Measurements from ENCODE around the gene MYLK2. TPM values are rescaled to one million over a fixed set of nuclear protein-coding genes. Genes with fewer than 3 reads are reported as not detected.

The MYLK2 gene
- total and polyA plus RNA-seq, 7 donors, result 0.16 to 0.81 (median 0.39) TPM; not detected in 4

DNA sequence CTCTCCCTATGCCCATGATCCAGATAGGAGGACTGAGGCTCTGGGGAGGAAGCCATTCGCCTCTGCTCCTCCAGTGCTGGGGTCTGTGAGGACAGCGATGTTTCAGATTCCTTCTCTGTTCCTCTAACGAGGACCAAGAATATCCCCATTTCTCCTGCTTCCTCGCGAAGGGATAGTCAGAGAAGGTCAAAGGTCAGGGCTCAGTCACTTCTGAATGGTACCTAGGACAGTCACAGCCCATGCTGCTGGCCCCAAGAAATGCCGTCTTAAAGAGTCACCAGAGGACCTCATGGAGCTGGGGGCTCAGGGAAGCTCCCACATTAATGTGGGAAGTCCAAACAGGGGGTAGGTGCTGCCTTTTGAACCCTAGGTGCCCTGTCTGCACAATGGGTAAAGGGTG lies 24.1 kb downstream of the MYLK2 start:
- Histone ChIP-seq H3K4me1 (no peaks in the 10 kb centered on the region), H3K27ac (peak overlapping the region in 1 of 4 donors; percentile 23), H3K36me3 (no peaks in the 10 kb centered on the region), H3K27me3 (no peaks in the 10 kb centered on the region), H3K9me3 (no peaks in the 10 kb centered on the region), H3K4me3 (no peak overlapping the region)
- intact Hi-C loops (cut with DNase I), result no loop called here
- WGBS, 2 donors, result 71 to 78% methylated on average over 6 of the region's 6 CpGs
- no peak for DNase-seq
- TF ChIP-seq EP300 (IDR thresholded peaks at IDR 0.05) (no peak), POLR2A (IDR thresholded peaks at IDR 0.05) (no peak), POLR2AphosphoS5 (IDR thresholded peaks at IDR 0.05) (no peak)
- TF ChIP-seq, protein P1, sequence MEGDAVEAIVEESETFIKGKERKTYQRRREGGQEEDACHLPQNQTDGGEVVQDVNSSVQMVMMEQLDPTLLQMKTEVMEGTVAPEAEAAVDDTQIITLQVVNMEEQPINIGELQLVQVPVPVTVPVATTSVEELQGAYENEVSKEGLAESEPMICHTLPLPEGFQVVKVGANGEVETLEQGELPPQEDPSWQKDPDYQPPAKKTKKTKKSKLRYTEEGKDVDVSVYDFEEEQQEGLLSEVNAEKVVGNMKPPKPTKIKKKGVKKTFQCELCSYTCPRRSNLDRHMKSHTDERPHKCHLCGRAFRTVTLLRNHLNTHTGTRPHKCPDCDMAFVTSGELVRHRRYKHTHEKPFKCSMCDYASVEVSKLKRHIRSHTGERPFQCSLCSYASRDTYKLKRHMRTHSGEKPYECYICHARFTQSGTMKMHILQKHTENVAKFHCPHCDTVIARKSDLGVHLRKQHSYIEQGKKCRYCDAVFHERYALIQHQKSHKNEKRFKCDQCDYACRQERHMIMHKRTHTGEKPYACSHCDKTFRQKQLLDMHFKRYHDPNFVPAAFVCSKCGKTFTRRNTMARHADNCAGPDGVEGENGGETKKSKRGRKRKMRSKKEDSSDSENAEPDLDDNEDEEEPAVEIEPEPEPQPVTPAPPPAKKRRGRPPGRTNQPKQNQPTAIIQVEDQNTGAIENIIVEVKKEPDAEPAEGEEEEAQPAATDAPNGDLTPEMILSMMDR (IDR thresholded peaks at IDR 0.05), result no peak

DNA sequence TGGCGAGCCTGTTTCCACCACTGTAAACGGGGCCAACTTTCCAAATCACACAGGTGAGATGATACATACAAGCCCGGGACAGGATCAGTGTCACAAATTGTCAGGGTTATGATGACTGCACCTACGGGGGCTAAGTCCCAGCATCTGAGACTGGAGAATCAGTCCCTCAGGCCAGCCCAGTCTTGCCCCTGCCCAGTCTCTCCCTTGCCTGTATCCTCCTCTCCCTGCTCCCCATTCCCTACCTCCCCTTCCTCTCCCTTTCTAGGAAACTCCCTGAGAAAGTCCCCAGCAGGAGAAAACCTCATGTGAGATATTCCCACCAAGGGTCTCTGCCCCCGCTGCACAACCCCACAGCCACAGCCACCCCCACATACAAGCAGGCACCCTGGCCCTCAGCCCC lies 24.7 kb downstream of the MYLK2 start:
- no peak for DNase-seq
- intact Hi-C loops (cut with DNase I), result no loop called here
- H3K9me3 ChIP-seq, result no peaks in the 10 kb centered on the region
- peak overlapping the region in 1 of 4 donors; percentile 14 for H3K4me3 ChIP-seq
- no peaks in the 10 kb centered on the region for H3K4me1 ChIP-seq
- no peaks in the 10 kb centered on the region for H3K36me3 ChIP-seq
- TF ChIP-seq POLR2AphosphoS5 (IDR thresholded peaks at IDR 0.05) (no peak), EP300 (IDR thresholded peaks at IDR 0.05) (no peak), POLR2A (IDR thresholded peaks at IDR 0.05) (no peak)
- TF ChIP-seq, protein P1 (IDR thresholded peaks at IDR 0.05), result no peak
- H3K27ac ChIP-seq, result no peak overlapping the region
- peaks cover 0 to under 1% (median 0%) of the 10 kb centered on the region in 3 donors for H3K27me3 ChIP-seq
- WGBS, 2 donors, result 78 to 83% methylated on average over 5 of the region's 5 CpGs

DNA sequence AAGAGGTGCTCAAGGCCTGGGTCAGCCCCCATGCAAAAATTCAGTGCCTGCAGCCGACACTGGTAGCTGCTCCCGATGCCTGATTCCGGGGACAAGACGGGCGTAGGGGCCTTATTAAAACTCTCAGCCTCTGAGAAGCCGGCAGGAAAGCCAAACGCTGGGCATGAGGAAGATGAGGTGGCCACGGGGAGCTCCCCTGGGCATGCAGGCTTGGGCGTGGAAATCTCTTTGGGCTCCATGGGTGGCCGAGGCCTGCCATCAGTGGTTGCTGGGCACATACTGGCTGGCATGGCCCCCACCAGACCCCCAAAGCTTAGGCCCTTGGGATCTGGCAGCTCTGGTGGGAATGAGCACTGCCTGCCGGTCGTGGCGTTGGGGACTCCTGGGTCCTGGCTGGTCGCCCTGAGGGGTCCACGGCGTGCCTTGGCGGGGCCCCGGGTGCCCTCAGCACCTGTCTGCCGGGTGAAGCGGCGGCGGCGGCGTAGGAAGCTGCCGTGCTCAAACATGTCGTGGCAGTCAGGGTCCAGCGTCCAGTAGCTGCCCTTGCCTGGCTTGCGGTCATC lies 25.7 kb downstream of the MYLK2 start:
- WGBS, 2 donors, result 90 to 91% methylated on average over 28 of the region's 28 CpGs
- H3K4me1 ChIP-seq, result no peaks in the 10 kb centered on the region
- H3K27me3 ChIP-seq, result peaks cover 4 to 7% (median 5%) of the 10 kb centered on the region in 3 donors
- DNase-seq, result no peak
- no peaks in the 10 kb centered on the region for H3K36me3 ChIP-seq
- H3K27ac ChIP-seq, result peak overlapping the region in 2 of 4 donors; percentile 3 to 46
- intact Hi-C loops (cut with DNase I), result no loop called here
- H3K9me3 ChIP-seq, result no peaks in the 10 kb centered on the region
- TF ChIP-seq POLR2AphosphoS5 (IDR thresholded peaks at IDR 0.05), result no peak
- no peak for TF ChIP-seq EP300 (IDR thresholded peaks at IDR 0.05)
- no peak for TF ChIP-seq POLR2A (IDR thresholded peaks at IDR 0.05)
- TF ChIP-seq, protein P1 (IDR thresholded peaks at IDR 0.05), result no peak
- peak overlapping the region in 1 of 4 donors; percentile 14 for H3K4me3 ChIP-seq

DNA sequence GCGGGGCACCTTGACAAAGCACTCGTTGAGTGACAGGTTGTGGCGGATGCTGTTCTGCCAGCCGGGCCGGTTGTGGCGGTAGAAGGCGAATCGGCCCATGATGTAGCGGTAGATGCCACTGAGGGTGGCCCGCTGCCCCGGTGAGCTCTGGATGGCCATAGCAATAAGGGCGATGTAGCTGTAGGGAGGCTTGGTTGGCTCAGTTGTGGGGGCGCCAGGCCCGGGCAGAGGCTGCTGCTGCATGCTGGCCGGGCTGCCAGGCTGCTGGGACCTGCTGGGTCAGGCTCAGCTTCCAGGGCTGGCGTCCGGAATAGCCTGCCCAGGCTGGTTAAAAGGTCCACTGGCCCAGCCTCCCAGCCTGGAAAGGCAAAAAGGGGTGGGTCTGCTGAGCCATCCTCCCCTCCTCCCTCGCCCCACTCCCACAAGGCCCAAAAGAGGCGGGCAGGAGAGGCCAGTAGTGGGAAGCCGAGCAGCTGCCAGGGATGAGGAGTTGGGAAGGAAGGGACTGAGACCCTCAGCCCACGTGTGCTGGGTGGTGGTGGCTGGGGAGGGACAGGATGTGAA lies 26.2 kb downstream of the MYLK2 start, which contains the start of gene FOXS1:
Gene FOXS1 (minus strand): TSS at position 305 of the 564 bp plus-strand sequence. CDS start 62 bp downstream, at position 243.
- peaks cover 4 to 12% (median 5%) of the 10 kb centered on the region in 3 donors for H3K27me3 ChIP-seq
- no peaks in the 10 kb centered on the region for H3K9me3 ChIP-seq
- H3K36me3 ChIP-seq, result no peaks in the 10 kb centered on the region
- WGBS, 2 donors, result 76 to 78% methylated on average over 21 of the region's 21 CpGs
- H3K4me3 ChIP-seq, result peak within 1 kb of the TSS in 1 of 4 donors; percentile 14
- intact Hi-C loops (cut with DNase I), result no loop called here
- H3K4me1 ChIP-seq, result no peaks in the 10 kb centered on the region
- TF ChIP-seq POLR2A (IDR thresholded peaks at IDR 0.05) (no peak), EP300 (IDR thresholded peaks at IDR 0.05) (no peak), POLR2AphosphoS5 (IDR thresholded peaks at IDR 0.05) (peak in 1 of 4 donors; percentile 23)
- TF ChIP-seq, protein P1 (IDR thresholded peaks at IDR 0.05), result no peak
- DNase-seq, result no peak
- H3K27ac ChIP-seq, result peak within 1 kb of the TSS in 2 of 4 donors; percentile 3 to 46

All from sigmoid colon (tissue), 7 donors.